ENCODE measurements around the gene PCGF2.

- no peak for TF ChIP-seq CTCF (IDR thresholded peaks at IDR 0.05 in 4 of 5, conservative IDR thresholded peaks at IDR 0.05 in 1 of 5)
- TF ChIP-seq POLR2A (IDR thresholded peaks at IDR 0.05), result no peak
Measured at GRCh38 chr17:38738686-38739085, 9.4 kb downstream of the PCGF2 start.

Data from gastrocnemius medialis (tissue), 4 donors.